GM18873 (cell line): ENCODE results near the gene CCNL2.
A peak's percentile ranks its signal among the peaks of the same experiment; 100 is the strongest.
"Not testable (repeated sequence)": the region's sequence is repeated elsewhere in the genome, so short reads cannot be mapped to it uniquely, and the experiment has no call there.

Experiments
- ATAC-seq: cut with Tn5 transposase; IDR thresholded peaks from one replicate; pipeline ENCODE4 v1.9.1; 2021; ENCODE audit warnings: mild to moderate bottlenecking, moderate library complexity, moderate number of reproducible peaks; ENCODE audit not compliant: unreplicated experiment, low FRiP score

Gene CCNL2

DNA sequence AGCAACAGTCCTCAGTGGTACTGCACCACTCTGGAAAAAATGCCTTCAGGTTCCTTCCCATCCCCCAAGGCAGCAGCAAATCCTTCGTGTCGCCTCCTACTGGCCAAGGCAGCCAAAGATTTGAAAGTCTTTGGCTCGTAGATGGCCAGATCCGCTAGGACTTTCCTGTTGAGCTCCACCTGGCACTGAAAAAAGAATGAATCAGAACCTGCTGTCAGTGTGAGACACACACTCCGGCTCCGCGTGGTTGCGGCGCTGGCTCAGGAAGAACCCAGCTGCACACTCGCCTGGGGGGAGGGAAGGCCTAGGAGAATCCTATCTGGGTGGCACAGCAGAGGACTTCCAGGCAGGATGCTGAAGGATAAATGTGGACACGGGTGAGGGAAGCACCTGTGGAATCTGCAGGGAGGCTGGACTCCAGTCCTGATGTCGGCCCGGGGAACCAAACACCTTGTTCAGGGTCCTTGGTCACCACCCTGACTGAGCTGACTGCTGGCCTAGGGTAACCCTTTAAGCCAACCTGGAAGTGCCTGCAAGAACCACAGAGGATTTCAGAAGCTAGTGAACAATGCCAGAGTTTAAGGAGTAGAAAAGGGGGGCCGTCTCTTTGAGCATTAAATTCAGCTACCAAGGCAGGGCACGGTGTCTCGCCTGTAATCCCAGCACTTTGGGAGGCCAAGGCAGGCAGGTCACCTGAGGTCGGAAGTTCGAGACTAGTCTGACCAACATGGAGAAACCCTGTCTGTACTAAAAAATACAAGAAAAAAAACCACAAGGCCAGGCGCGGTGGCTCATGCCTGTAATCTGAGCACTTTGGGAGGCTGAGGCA is 3.2 kb upstream of the CCNL2 start:
- ATAC-seq = no peak

DNA sequence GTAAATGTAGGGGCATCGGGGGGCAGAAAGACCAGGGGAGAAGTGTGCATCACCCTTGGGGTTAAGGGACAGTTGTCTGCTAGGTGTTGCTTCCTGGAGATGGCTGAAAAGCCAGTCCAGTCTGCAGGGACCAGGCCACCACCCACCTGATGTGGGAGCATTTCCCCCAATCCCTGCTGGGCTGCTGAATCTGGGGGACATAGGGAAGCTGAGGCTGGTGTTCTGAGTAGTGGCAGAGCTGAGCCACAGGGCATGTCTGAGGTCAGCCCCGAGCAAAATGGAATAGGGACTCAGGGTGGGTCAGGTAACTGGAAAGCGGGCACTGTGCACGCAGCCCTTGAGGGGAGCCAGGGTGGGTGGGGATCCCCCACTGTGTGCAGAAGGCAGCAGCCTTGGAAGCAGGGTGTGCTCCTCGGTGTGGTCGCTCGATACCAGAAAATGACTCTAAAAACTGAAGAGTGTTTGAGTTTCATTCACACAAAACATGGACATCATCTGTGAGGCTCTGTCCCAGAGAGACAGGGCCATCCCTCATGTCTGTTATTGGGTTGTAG is 2.4 kb upstream of the CCNL2 start:
- no peak for ATAC-seq

DNA sequence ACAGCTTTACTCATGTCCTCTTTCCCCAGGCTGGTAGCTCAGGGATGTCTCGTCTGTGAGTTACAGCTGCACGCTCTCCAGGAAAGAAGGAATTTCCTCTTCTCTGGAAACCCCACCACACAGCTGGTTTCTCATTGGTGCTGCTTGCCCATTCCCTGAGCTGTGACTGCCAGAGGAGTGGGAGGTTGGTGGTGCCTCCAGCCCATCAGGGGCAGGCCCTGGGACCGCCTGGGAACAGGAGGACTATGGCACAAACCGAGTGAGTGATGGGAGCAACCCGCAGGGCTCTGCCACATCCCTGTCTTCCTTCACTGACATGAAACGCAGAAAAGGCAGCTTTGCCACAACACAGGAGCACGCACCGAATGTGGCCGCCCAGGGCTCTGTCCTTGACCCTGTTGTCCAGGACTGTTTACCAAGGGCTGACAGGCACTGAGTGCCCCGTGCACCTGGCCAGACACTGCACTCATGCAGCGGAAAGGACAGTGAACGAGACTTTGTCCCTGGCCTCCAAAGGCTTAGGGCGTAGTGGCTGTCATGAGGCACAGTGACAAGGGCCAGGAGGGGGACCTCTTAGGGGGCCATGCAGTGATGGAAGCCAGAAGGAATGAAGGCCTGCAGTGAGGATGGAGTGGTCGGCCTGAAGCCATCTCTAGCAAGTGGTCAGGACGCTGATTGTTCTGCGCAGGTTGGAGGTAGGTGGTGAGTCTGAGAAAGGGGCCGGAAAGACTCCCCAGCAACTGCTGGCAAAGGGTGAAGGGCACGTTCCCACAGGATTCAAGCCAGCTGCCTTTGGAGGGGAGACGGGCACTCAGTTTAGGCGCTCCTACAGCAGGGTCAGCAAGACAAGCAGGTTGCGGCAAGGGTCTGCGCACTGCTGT is 1.7 kb upstream of the CCNL2 start:
- no peak for ATAC-seq

DNA sequence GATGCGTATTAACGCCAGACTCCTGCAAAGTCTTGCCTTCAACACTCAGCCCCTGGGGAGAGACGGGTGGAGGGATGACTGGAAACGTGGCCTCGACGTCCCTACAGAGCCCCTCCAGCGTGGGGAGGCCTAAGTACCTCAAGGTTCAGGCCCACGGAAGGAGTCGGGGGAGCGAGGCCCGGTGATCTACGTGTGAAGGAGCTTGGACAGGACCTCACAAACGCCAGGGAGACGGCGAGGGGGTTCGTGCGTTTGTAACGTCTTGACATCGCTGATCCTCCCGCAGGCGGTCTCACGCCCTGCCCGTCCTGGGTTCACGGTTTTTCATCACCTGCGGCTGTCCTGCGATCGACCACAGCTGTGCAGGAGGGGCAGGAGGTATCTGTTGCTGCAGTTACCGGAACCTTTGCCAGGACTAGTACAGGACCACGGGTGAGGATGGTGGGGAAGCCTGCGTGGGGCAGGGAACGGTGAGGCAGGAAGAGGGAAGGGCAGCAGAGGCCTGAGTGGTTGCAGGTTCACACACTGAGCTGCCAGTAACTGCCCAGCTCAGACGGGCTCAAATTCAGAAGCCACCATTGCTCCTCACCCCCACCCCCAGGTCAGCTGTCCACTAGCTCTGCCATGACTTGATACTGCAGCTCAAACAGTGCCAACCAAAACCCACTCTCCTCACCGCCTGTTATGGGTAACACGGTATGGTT is 889 bp upstream of the CCNL2 start:
- peak; percentile 5 for ATAC-seq

DNA sequence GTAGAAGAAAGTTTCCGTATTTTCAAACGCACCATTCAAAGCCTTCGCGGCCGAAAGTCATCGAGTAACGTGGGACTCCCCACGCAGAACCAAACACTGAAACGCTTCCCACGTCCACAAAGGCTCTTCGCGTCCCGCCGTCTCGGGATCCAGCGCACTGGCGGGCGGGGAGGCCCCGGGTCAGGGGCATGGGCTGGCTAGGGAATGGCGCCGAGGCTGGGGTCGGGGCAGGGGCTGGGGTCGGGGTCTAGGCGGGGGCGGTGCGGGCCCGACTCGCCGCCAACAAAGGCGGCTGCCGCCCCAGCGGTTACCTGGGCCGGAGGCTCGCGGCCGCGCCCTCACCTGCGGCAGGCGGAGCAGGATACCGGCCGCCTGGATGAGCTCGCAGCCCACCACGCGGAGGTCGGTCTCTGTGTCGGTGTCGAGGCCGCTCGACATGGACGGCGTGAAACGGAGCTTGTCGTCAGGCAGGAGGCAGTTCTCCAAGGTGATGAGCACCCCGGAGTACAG is 403 bp downstream of the CCNL2 start:
- peak; percentile 21 for ATAC-seq

DNA sequence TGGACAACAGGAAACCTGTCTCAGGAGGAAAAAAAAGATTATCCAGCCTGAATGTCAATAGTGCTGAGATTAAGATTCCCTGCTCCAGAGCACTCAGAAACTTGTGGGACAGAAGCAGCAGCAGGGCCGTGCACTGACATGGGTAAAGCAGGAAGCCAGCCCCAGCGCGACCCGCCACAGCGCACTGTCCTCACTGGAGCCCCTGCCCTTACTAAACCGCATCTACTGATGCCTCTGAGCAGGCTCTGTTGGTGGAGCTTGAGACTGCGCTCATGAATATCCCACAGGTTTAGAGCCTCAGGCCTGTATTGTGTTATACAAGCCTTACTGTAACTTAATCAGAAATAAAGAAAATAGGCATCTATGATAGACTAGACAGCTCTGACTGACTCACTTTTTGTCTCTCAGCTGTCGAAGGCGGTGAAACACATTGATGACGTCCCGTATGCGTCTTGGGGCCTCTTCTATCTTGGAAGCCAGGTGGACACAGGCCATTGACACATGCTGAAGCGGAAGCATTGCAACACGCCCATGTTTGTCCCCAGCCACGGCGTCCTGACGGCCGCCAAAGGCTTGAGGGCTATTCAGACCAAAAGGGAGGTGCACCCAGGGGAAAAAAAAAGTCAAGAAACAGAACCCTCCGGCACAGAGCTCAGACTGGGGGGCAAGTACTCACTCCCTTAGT is 1.2 kb downstream of the CCNL2 start:
- ATAC-seq = no peak

- ATAC-seq = no peak
Observed at GRCh38 chr1:1395166-1395565, 4.0 kb downstream of the CCNL2 start.

GRCh38 chr1:1394116-1394515 is 5.0 kb downstream of the CCNL2 start:
- ATAC-seq = no peak

DNA sequence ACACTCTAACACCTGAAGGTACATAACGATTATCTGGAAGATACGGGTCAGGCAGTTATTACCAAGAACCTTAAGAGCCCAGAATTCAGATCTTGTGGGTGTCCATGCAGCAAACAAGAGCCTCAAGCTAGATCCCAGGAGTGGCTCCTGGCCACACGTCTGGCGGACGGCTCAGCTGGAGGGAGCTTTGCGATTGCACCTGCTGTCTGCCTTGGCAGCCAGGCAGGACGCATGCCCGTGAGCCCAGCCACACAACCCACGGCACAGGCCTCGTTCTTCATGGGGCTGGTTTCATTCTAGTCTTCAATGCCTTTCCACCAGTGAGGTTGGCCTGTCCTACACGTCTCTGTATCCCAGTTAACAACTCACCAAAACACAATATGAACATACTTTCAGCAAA is 5.7 kb downstream of the CCNL2 start:
- no peak for ATAC-seq

DNA sequence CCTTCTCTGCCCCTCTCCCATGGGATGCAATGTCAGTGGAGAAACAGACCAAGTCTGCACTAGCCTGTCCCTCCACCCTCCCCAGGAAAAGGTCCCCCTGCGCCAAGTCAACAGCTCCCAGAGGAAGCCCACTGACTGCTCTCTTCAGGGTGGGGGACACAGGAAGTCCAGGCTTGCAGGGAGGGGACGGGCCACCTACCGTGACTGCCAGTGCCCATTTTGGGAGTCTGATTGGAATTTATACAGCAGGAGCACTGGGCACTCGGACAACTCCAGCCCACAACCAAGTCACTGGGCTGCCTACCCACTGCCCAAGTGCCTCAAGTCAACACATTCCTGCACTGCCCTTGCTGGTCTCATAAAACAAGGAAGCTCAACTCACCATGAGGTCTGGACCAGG is 6.1 kb downstream of the CCNL2 start:
- ATAC-seq = no peak

GRCh38 chr1:1391225-1391624 is 7.9 kb downstream of the CCNL2 start:
- no peak for ATAC-seq

DNA sequence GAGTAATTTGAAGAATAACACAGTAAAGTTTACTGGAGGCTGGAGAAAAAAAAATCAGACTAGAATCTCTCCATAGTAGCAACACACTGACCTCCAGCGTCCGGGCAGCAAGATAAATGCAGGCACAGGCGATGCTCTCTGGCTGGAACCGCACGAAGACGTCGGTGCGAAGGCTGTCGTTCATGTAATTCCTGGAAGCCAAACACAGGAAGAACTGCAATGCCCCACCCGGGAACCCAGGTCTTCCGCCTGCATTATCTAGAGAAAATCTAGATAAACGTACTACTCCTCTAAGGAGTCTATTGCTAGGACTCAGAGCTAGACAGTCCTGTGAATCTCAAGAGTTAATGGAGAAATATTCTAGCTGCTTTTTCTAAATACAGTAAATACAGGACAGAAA is 8.5 kb downstream of the CCNL2 start:
- ATAC-seq = no peak

- no peak for ATAC-seq
Observed at GRCh38 chr1:1388078-1388472, 11.1 kb downstream of the CCNL2 start.

DNA sequence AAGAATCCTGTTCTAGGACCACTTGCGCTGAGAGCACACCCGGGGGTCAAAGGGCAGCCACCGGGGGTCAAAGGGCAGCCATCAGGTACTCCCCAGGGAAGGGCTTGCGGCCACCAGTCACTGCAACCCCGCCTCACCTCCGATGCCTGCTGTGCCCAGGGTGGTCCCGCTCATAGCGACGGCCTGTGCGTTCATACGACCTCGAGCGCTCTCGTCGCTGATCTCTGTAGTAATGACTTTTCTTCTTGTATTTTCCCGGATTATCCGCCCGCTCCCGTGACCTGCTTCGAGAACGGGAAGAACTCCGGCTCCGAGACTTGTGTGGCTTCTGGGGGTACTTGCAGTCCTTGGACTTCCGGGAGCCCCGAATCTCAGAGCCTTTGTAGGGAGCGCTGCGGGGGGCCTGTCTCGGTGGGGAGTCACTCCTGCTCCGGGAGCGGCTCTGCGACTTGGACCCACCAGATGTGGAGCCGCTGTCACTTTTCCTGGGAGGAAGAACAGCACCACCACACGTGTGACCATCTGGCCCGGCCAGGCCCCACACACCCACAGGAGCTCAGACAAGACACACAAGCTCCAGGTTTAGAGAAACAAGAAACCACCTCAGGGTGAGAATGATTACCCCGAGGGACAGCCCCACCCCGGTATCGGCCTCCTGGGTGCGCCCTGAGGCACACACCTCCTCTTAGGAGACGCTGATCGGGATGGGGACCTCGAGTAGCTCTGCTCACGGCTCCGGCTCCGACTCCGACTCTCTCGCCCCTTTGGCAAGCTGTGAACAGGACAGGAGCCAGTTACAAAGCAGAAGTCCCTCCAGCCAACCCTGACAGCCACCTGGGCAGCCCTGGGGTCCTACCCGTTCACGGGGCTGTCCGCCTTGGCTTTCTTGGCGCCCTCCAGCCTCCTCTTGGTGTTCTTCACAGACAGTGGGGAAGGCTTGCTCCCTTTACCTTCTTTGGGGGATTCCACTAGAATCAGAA is 11.7 kb downstream of the CCNL2 start:
- no peak for ATAC-seq

- ATAC-seq = no peak
Observed at GRCh38 chr1:1385931-1386330, 13.2 kb downstream of the CCNL2 start.

GRCh38 chr1:1385339-1385738 is 13.8 kb downstream of the CCNL2 start:
- not testable (repeated sequence) for ATAC-seq

DNA sequence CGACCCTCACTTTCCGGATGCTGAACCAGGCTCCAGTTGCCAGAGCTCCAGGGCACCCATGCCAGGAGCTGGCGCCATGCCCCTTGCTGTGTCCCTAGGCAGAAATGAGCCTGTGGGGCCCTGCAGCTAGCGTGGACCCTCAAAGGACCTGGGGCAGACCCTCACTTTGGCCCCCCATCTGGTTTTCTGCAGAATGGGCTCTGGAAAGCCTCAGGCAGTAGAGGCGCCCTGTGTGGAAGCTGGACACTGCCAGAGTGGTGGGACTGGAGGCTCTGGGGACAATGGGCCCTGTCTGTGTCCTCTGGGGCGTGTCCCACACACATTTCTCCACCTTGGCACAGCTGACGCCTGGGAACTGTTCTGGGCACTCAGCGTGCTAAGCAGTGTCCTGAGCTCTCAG is 17.8 kb downstream of the CCNL2 start:
- ATAC-seq = no peak

DNA sequence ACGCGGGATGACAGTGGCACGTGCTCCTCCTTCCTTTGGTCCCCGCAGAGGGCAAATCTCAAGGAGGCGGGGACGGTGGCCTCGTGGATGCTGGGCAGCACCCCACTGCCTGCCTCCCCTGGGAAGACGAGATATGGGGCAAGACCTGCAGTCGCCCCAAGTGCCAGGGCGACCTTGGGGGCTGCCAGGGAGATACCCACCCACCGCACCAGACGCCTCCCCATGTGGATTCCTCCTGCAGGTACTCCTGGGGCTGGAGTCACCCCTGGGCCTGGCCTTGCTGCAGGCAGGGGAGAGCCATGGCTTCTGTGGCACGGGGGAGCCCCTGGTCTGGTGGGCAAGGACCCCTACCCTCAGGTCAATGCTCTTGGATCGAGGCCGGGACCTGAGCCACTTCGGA is 18.3 kb downstream of the CCNL2 start:
- ATAC-seq = no peak
